OCI-LY3 (cell line): ENCODE results near the gene FHOD3.

Source experiments
- H2AFZ ChIP-seq: fragments of 200-600, 300-600 bp; shearing (Covaris generic); 2 replicates; pipeline ENCODE4 v1.6.0; 2014; ENCODE audit warnings: antibody characterized with exemption, low read depth, low read length
- H3K27ac ChIP-seq: fragments of 200-600, 300-600 bp; sonication (generic); 2 replicates; pipeline ENCODE4 v1.5.1; 2014; ENCODE audit warnings: mild to moderate bottlenecking, low read length, moderate library complexity, mixed read lengths
- H3K27me3 ChIP-seq: fragments of 200-600, 300-600 bp; sonication (generic); 2 replicates; pipeline ENCODE4 v1.6.1; 2014; ENCODE audit warnings: low read depth, low read length, mixed read lengths
- H3K36me3 ChIP-seq: fragments of 200-600, 300-600 bp; sonication (generic); replicated peaks from 2 replicates; pipeline ENCODE3; 2014; ENCODE audit warnings: low read depth, low read length, mixed read lengths
- H3K4me1 ChIP-seq: fragments of 300-600, 200-600 bp; sonication (generic); 2 replicates; pipeline ENCODE4 v1.6.1; 2014; ENCODE audit warnings: low read length, mixed read lengths
- H3K4me2 ChIP-seq: fragments of 200-600, 300-600 bp; sonication (generic); 2 replicates; pipeline ENCODE4 v1.6.1; 2014; ENCODE audit warnings: low read length, mixed read lengths
- H3K4me3 ChIP-seq: fragments of 300-600, 200-600 bp; sonication (generic); 2 replicates; pipeline ENCODE4 v1.5.1; 2014; ENCODE audit warnings: antibody characterized with exemption, mild to moderate bottlenecking, low read length, moderate library complexity
- H3K79me2 ChIP-seq: fragments of 300-600, 200-600 bp; shearing (Covaris generic); 2 replicates; pipeline ENCODE4 v1.6.1; 2014; ENCODE audit warnings: mild to moderate bottlenecking, low read length, mixed read lengths
- H3K9ac ChIP-seq: fragments of 300-600, 200-600 bp; shearing (Covaris generic); 2 replicates; pipeline ENCODE4 v1.6.0; 2014; ENCODE audit warnings: mild to moderate bottlenecking, low read length, moderate library complexity
- H3K9me3 ChIP-seq: fragments of 200-600, 300-600 bp; shearing (Covaris generic); 2 replicates; pipeline ENCODE4 v1.6.1; 2014; ENCODE audit warnings: low read length, mixed read lengths; ENCODE audit not compliant: insufficient read depth
- H4K20me1 ChIP-seq: fragments of 200-600, 300-600 bp; sonication (generic); 2 replicates; pipeline ENCODE4 v1.6.1; 2016; ENCODE audit warnings: low read length, mixed read lengths; ENCODE audit not compliant: insufficient read depth
- CTCF ChIP-seq: fragments of 200-600, 300-600 bp; sonication (generic); IDR thresholded peaks from 2 replicates; pipeline ENCODE4 v1.5.1; 2014; ENCODE audit warnings: antibody characterized with exemption, low read length, low read depth
- EZH2phosphoT487 ChIP-seq: fragments of 200-600 bp; shearing (Covaris generic); IDR thresholded peaks from 2 replicates; pipeline ENCODE4 v1.6.1; 2018; ENCODE audit warnings: antibody characterized with exemption, mixed run types, low read depth

FHOD3 gene

GRCh38 chr18:36708366-36708765 lies 410.9 kb downstream of the FHOD3 start:
- peaks cover 4% of the 10 kb centered on the region; the same call in 1 of the 2 replicates for H3K27me3 ChIP-seq
- no peaks in the 10 kb centered on the region for H3K9me3 ChIP-seq
- no peak overlapping the region for H3K9ac ChIP-seq
- H2AFZ ChIP-seq: no peak overlapping the region
- H3K4me2 ChIP-seq: no peak overlapping the region
- H3K79me2 ChIP-seq: no peaks in the 10 kb centered on the region
- no peak overlapping the region for H3K4me3 ChIP-seq
- TF ChIP-seq EZH2phosphoT487: no peak
- TF ChIP-seq CTCF: no peak
- H3K27ac ChIP-seq: no peak overlapping the region
- H4K20me1 ChIP-seq: no peaks in the 10 kb centered on the region
- no peaks in the 10 kb centered on the region for H3K4me1 ChIP-seq
- no peaks in the 10 kb centered on the region for H3K36me3 ChIP-seq

GRCh38 chr18:36709315-36709714 lies 411.8 kb downstream of the FHOD3 start:
- Histone ChIP-seq H3K4me1 (no peaks in the 10 kb centered on the region), H3K27me3 (peaks cover 4% of the 10 kb centered on the region; the same call in 1 of the 2 replicates), H3K4me3 (no peak overlapping the region), H4K20me1 (no peaks in the 10 kb centered on the region), H3K9ac (no peak overlapping the region), H3K4me2 (no peak overlapping the region), H2AFZ (no peak overlapping the region), H3K9me3 (no peaks in the 10 kb centered on the region), H3K27ac (no peak overlapping the region), H3K79me2 (no peaks in the 10 kb centered on the region), H3K36me3 (no peaks in the 10 kb centered on the region)
- TF ChIP-seq EZH2phosphoT487: no peak
- TF ChIP-seq CTCF: no peak

GRCh38 chr18:36711014-36711725 lies 413.7 kb downstream of the FHOD3 start:
- Histone ChIP-seq H3K9me3 (no peaks in the 10 kb centered on the region), H4K20me1 (no peaks in the 10 kb centered on the region), H3K27me3 (peaks cover 4% of the 10 kb centered on the region; the same call in 1 of the 2 replicates), H3K4me3 (no peak overlapping the region), H3K4me2 (no peak overlapping the region), H3K36me3 (no peaks in the 10 kb centered on the region), H3K79me2 (no peaks in the 10 kb centered on the region), H3K27ac (no peak overlapping the region), H3K9ac (no peak overlapping the region), H3K4me1 (no peaks in the 10 kb centered on the region), H2AFZ (no peak overlapping the region)
- TF ChIP-seq CTCF (no peak), EZH2phosphoT487 (no peak)

- Histone ChIP-seq H3K4me3 (no peak overlapping the region), H3K79me2 (no peaks in the 10 kb centered on the region)
- TF ChIP-seq CTCF (no peak), EZH2phosphoT487 (no peak)
Measured at GRCh38 chr18:36711813-36712444, 414.4 kb downstream of the FHOD3 start.

More at GRCh38 chr18:36711813-36712444, 414.4 kb downstream of the FHOD3 start:
- H3K27me3 ChIP-seq: peaks cover 4% of the 10 kb centered on the region; the same call in 1 of the 2 replicates
- no peak overlapping the region for H3K4me2 ChIP-seq
- H3K9ac ChIP-seq: no peak overlapping the region
- no peak overlapping the region for H3K27ac ChIP-seq
- H3K4me1 ChIP-seq: no peaks in the 10 kb centered on the region
- no peak overlapping the region for H2AFZ ChIP-seq
- H4K20me1 ChIP-seq: no peaks in the 10 kb centered on the region
- no peaks in the 10 kb centered on the region for H3K9me3 ChIP-seq
- no peaks in the 10 kb centered on the region for H3K36me3 ChIP-seq
